Germinal center (tissue), 1 donor: ENCODE data around the gene TBX4.
"Not testable (repeated sequence)": the region's sequence is repeated elsewhere in the genome, so short reads cannot be mapped to it uniquely, and the experiment has no call there.

Experiments
- DNase-seq: peaks from one replicate; pipeline ENCODE4 v3.0.0; 2012; ENCODE audit warnings: mixed read lengths, low spot score

The TBX4 gene

GRCh38 chr17:61498042-61498994 lies 46.1 kb downstream of the TBX4 start:
- no peak for DNase-seq

- no peak for DNase-seq
These were observed 47.4 kb downstream of the TBX4 start for GRCh38 chr17:61499632-61500031.

GRCh38 chr17:61500287-61500686 lies 48.1 kb downstream of the TBX4 start:
- DNase-seq: no peak

GRCh38 chr17:61502292-61502691 lies 50.1 kb downstream of the TBX4 start:
- DNase-seq: no peak

- DNase-seq: no peak
These were observed 51.7 kb downstream of the TBX4 start for GRCh38 chr17:61503961-61504360.

- no peak for DNase-seq
These were observed 52.5 kb downstream of the TBX4 start for GRCh38 chr17:61504697-61505096.

- DNase-seq: no peak
These were observed 53.8 kb downstream of the TBX4 start for GRCh38 chr17:61505846-61506627.

GRCh38 chr17:61507383-61508066 lies 55.3 kb downstream of the TBX4 start:
- DNase-seq: no peak

GRCh38 chr17:61508912-61509311 lies 56.7 kb downstream of the TBX4 start:
- DNase-seq: no peak

- not testable (repeated sequence) for DNase-seq
These were observed 57.2 kb downstream of the TBX4 start for GRCh38 chr17:61509454-61509853.

- no peak for DNase-seq
These were observed 58.0 kb downstream of the TBX4 start for GRCh38 chr17:61510237-61510636.

GRCh38 chr17:61510991-61511390 lies 58.8 kb downstream of the TBX4 start:
- no peak for DNase-seq

GRCh38 chr17:61511480-61512182 lies 59.4 kb downstream of the TBX4 start:
- no peak for DNase-seq

- no peak for DNase-seq
These were observed 62.3 kb downstream of the TBX4 start for GRCh38 chr17:61514491-61514890.

GRCh38 chr17:61517265-61517664 lies 65.0 kb downstream of the TBX4 start:
- DNase-seq: no peak

- DNase-seq: no peak
These were observed 65.8 kb downstream of the TBX4 start for GRCh38 chr17:61517843-61518606.

- no peak for DNase-seq
These were observed 66.9 kb downstream of the TBX4 start for GRCh38 chr17:61519139-61519538.

- no peak for DNase-seq
These were observed 67.7 kb downstream of the TBX4 start for GRCh38 chr17:61519754-61520440.

- no peak for DNase-seq
These were observed 68.7 kb downstream of the TBX4 start for GRCh38 chr17:61520897-61521296.

GRCh38 chr17:61522088-61522487 lies 69.9 kb downstream of the TBX4 start:
- DNase-seq: no peak
